CD14-positive monocyte (primary cell): ENCODE measurements around the gene TMEM243. TPM values are rescaled to one million over a fixed set of nuclear protein-coding genes. Genes with fewer than 3 reads are reported as not detected.

Experiments
- DNase-seq, 3 donors: peaks; one replicate each; pipeline ENCODE4 v3.0.0-alpha.2; 2011 to 2022
- H2AFZ ChIP-seq: 2 replicates; pipeline ENCODE4 v1.6.0; 2012; ENCODE audit warnings: mild to moderate bottlenecking, low read depth, low read length, inconsistent platforms; ENCODE audit not compliant: insufficient read depth, poor library complexity, severe bottlenecking
- H3K27ac ChIP-seq, 2 donors: 1 replicate in 1 of 2; 2 replicates in 1 of 2; pipeline ENCODE4 v1.5.1; 2012 to 2013; ENCODE audit warnings: low read length in 2 of 2, control low read depth in 1 of 2, inconsistent platforms in 1 of 2, low read depth in 1 of 2, mild to moderate bottlenecking in 1 of 2
- H3K27me3 ChIP-seq, 2 donors: one replicate each; pipeline versions ENCODE4 v1.6.0 to v1.6.1; 2011 to 2013; ENCODE audit warnings: low read length in 2 of 2; ENCODE audit not compliant: control insufficient read depth in 2 of 2, insufficient read depth in 2 of 2
- H3K36me3 ChIP-seq, 2 donors: replicated peaks in 1 of 2; 1 replicate in 1 of 2; 2 replicates in 1 of 2; pipeline versions ENCODE4 v1.5.1 to v1.6.1; 2012 to 2013; ENCODE audit warnings: low read length in 2 of 2, control low read depth in 1 of 2, inconsistent platforms in 1 of 2, mild to moderate bottlenecking in 1 of 2; ENCODE audit not compliant: insufficient read depth in 2 of 2, control insufficient read depth in 1 of 2
- H3K4me1 ChIP-seq, 2 donors: 1 replicate in 1 of 2; 2 replicates in 1 of 2; pipeline versions ENCODE4 v1.5.1 to v1.6.1; 2012 to 2013; ENCODE audit warnings: low read length in 2 of 2, control low read depth in 1 of 2, inconsistent platforms in 1 of 2, mild to moderate bottlenecking in 1 of 2, moderate library complexity in 1 of 2; ENCODE audit not compliant: insufficient read depth in 2 of 2, control insufficient read depth in 1 of 2
- H3K4me2 ChIP-seq: replicated peaks from 2 replicates; pipeline ENCODE3; 2012; ENCODE audit warnings: low read length, moderate library complexity, mild to moderate bottlenecking; ENCODE audit not compliant: poor library complexity, severe bottlenecking; ENCODE audit errors: extremely low read depth
- H3K4me3 ChIP-seq, 3 experiments: fragments of 200-600 bp in 1 of 3; sonication (generic) in 1 of 3; replicated peaks in 1 of 3; 1 replicate in 2 of 3; 2 replicates in 1 of 3; pipeline ENCODE4 v1.5.1; 2011 to 2013; ENCODE audit warnings: low read length in 3 of 3, mild to moderate bottlenecking in 3 of 3, control low read depth in 2 of 3, low read depth in 2 of 3, inconsistent platforms in 1 of 3, moderate library complexity in 1 of 3
- H3K79me2 ChIP-seq: 2 replicates; pipeline ENCODE4 v1.6.0; 2012; ENCODE audit warnings: mild to moderate bottlenecking, control low read depth, inconsistent platforms, low read length, moderate library complexity; ENCODE audit not compliant: insufficient read depth
- H3K9ac ChIP-seq: 2 replicates; pipeline ENCODE4 v1.6.0; 2017; ENCODE audit warnings: low read length, mild to moderate bottlenecking; ENCODE audit not compliant: insufficient read depth, poor library complexity, severe bottlenecking
- H3K9me3 ChIP-seq, 2 donors: replicated peaks in 1 of 2; 1 replicate in 1 of 2; 2 replicates in 1 of 2; pipeline versions ENCODE4 v1.5.1 to v1.6.1; 2012 to 2013; ENCODE audit warnings: low read length in 2 of 2, control low read depth in 1 of 2; ENCODE audit not compliant: control insufficient read depth in 1 of 2, insufficient read depth in 1 of 2
- H4K20me1 ChIP-seq: 2 replicates; pipeline ENCODE4 v1.6.0; 2012; ENCODE audit warnings: mild to moderate bottlenecking, low read length, control low read depth, moderate library complexity; ENCODE audit not compliant: insufficient read depth
- H3K27ac Mint-ChIP-seq, 7 donors: one replicate each; pipeline ENCODE4 v1.8.0; 2020; ENCODE audit warnings: mild to moderate bottlenecking in 7 of 7, mixed read lengths in 7 of 7, moderate library complexity in 6 of 7, inconsistent platforms in 2 of 7
- H3K27me3 Mint-ChIP-seq, 3 donors: one replicate each; pipeline ENCODE4 v1.8.0; 2021 to 2022; ENCODE audit warnings: low read depth in 3 of 3, mild to moderate bottlenecking in 3 of 3, mixed read lengths in 3 of 3, moderate library complexity in 3 of 3, inconsistent platforms in 1 of 3
- H3K36me3 Mint-ChIP-seq, 2 donors: one replicate each; pipeline ENCODE4 v1.8.0; 2020; ENCODE audit warnings: mixed read lengths in 2 of 2, inconsistent platforms in 1 of 2, mild to moderate bottlenecking in 1 of 2
- H3K4me1 Mint-ChIP-seq: one replicate; pipeline ENCODE4 v1.8.0; 2020; ENCODE audit warnings: mild to moderate bottlenecking, mixed read lengths
- H3K4me3 Mint-ChIP-seq, 2 donors: one replicate each; pipeline ENCODE4 v1.8.0; 2020; ENCODE audit warnings: mild to moderate bottlenecking in 2 of 2, mixed read lengths in 2 of 2, moderate library complexity in 1 of 2
- H3K9me3 Mint-ChIP-seq, 7 donors: one replicate each; pipeline ENCODE4 v1.8.0; 2020 to 2022; ENCODE audit warnings: mixed read lengths in 7 of 7, mild to moderate bottlenecking in 6 of 7, moderate library complexity in 6 of 7, inconsistent platforms in 2 of 7
- CTCF ChIP-seq: fragments of 200-600 bp; IDR thresholded peaks from one replicate; pipeline ENCODE4 v1.8.0; 2022; ENCODE audit warnings: antibody characterized with exemption, mild to moderate bottlenecking
- WGBS: methylation state at CpG from one replicate; pipeline ENCODE4 v1.1.5; 2013; ENCODE audit warnings: missing lambda C conversion rate; ENCODE audit not compliant: insufficient coverage; 5-methylcytosine and 5-hydroxymethylcytosine counted together
- intact Hi-C, 2 donors: fragments of 100-400 bp; cut with micrococcal nuclease; formaldehyde crosslinking; loops; one replicate each; pipeline versions ENCODE4 v1.15.0 to v1.15.1; 2023
- polyA plus RNA-seq, 3 donors: library from polyadenylated mRNA; depleted of rRNA in 1 of 3; unstranded in 2 of 3; stranded (reverse) in 1 of 3; fragments of 300-500 nt in 2 of 3; fragments of >200 nt in 1 of 3; fragmentation: Illumina TruSeq in 2 of 3; gene quantifications; 1 replicate in 2 of 3; 2 replicates in 1 of 3; pipeline ENCODE4 v1.2.3, GENCODE V29; 2012 to 2021

The TMEM243 gene
- polyA plus RNA-seq, 3 donors: 24.9 to 43.8 (median 30.8) TPM

- Histone ChIP-seq H3K36me3 (peaks cover 65 to 83% of the 10 kb centered on the region in 2 donors), H3K9ac (no peak overlapping the region), H3K27me3 (no peaks in the 10 kb centered on the region), H2AFZ (no peak overlapping the region), H3K9me3 (no peaks in the 10 kb centered on the region), H3K79me2 (peaks cover 41% of the 10 kb centered on the region), H3K27ac (no peak overlapping the region), H3K4me3 (no peak overlapping the region), H3K4me2 (no peak overlapping the region), H4K20me1 (peaks cover 79% of the 10 kb centered on the region), H3K4me1 (no peaks in the 10 kb centered on the region)
- Mint-ChIP-seq H3K27ac (peak overlapping the region in 1 of 7 donors; percentile 21), H3K4me3 (no peak overlapping the region), H3K36me3 (peaks cover 53 to 74% of the 10 kb centered on the region in 2 donors), H3K4me1 (peaks cover 3% of the 10 kb centered on the region), H3K27me3 (no peaks in the 10 kb centered on the region), H3K9me3 (no peaks in the 10 kb centered on the region)
- DNase-seq: no peak
- intact Hi-C loops: no loop called here
- WGBS: no CpG with 5 or more reads among the region's 2 CpGs
- TF ChIP-seq CTCF: no peak
Observed at GRCh38 chr7:87164433-87164832, 55.1 kb downstream of the TMEM243 start.

DNA sequence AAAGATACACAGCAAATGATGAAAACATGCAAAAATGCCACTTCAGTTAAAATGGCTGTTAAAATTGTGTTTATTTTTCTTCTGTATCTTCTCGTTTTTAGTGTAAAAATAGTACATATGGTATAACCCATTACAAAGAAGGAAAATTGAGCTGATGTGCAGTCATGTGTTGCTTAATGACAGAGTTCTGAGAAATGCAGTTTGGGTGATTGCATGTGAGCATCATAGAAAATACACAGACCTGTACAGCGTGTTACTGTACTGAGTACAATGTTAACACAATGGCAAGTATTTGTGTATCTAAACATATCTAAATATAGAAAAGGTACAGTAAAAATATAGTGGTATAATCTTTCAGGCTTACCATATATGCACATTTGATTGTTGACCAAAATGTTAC is 60.0 kb downstream of the TMEM243 start:
- H3K9ac ChIP-seq: no peak overlapping the region
- TF ChIP-seq CTCF: no peak
- no peak for DNase-seq
- Mint-ChIP-seq H3K36me3 (peaks cover 19 to 34% of the 10 kb centered on the region in 2 donors), H3K9me3 (no peaks in the 10 kb centered on the region), H3K27me3 (no peaks in the 10 kb centered on the region), H3K4me3 (no peak overlapping the region), H3K27ac (no peak overlapping the region), H3K4me1 (peaks cover 22% of the 10 kb centered on the region)
- no peaks in the 10 kb centered on the region for H3K9me3 ChIP-seq
- no peak overlapping the region for H3K27ac ChIP-seq
- H3K4me3 ChIP-seq: no peak overlapping the region
- intact Hi-C loops: loop anchor here (10.0 kb wide), 2 partner anchors 55 to 715 kb away; partner anchors contain the start of genes TMEM243 (in 2 of the 2), DBF4 (in 1 of the 2) and SLC25A40 (in 1 of the 2)
- WGBS: no CpG with 5 or more reads among the region's 2 CpGs
- no peaks in the 10 kb centered on the region for H3K27me3 ChIP-seq
- no peak overlapping the region for H2AFZ ChIP-seq
- peaks cover 18 to 46% of the 10 kb centered on the region in 2 donors for H3K36me3 ChIP-seq
- no peak overlapping the region for H3K4me2 ChIP-seq
- peaks cover 90% of the 10 kb centered on the region for H3K79me2 ChIP-seq
- H4K20me1 ChIP-seq: peaks cover 90% of the 10 kb centered on the region
- H3K4me1 ChIP-seq: peaks cover 1 to 8% of the 10 kb centered on the region in 2 donors
